Thoracic aorta (tissue), 2 donors: Measurements from ENCODE around the gene BCL11B. TPM values are rescaled to one million over a fixed set of nuclear protein-coding genes. Genes with fewer than 3 reads are reported as not detected.

Experiments used
- ATAC-seq: fragments of 150-250 bp; one replicate; pipeline ENCODE4 v1.8.0; 2017; ENCODE audit warnings: low read depth; ENCODE audit not compliant: insufficient number of reproducible peaks, low FRiP score
- DNase-seq: peaks from one replicate; pipeline ENCODE4 v3.0.0-alpha.2; 2020; ENCODE audit warnings: low spot score
- H3K27ac ChIP-seq, 2 donors: fragments of 200-600 bp; sonication (generic); 1 replicate in 1 of 2; 2 replicates in 1 of 2; pipeline ENCODE4 v1.5.1; 2016; ENCODE audit warnings: mild to moderate bottlenecking in 2 of 2, moderate library complexity in 2 of 2
- H3K27me3 ChIP-seq: fragments of 200-600 bp; sonication (generic); replicated peaks from 2 replicates; pipeline ENCODE4 v1.6.0; 2016; ENCODE audit warnings: mild to moderate bottlenecking; ENCODE audit not compliant: insufficient read depth
- H3K36me3 ChIP-seq: fragments of 200-600 bp; sonication (generic); one replicate; pipeline ENCODE4 v1.5.1; 2016
- H3K4me1 ChIP-seq, 2 donors: fragments of 200-600 bp; sonication (generic); 1 replicate in 1 of 2; 2 replicates in 1 of 2; pipeline versions ENCODE4 v1.5.1 to v1.6.0; 2016; ENCODE audit warnings: low read depth in 2 of 2, mild to moderate bottlenecking in 1 of 2; ENCODE audit not compliant: control insufficient read depth in 1 of 2
- H3K4me3 ChIP-seq: fragments of 200-600 bp; sonication (generic); 2 replicates; pipeline ENCODE4 v1.5.1; 2016; ENCODE audit warnings: mild to moderate bottlenecking
- H3K9me3 ChIP-seq: fragments of 200-600 bp; sonication (generic); 2 replicates; pipeline ENCODE4 v1.5.1; 2016
- CTCF ChIP-seq: fragments of 200-600 bp; sonication (generic); IDR thresholded peaks from one replicate; pipeline ENCODE4 v1.5.1; 2019; ENCODE audit warnings: antibody characterized with exemption
- total RNA-seq, 2 donors: library from RNA; depleted of rRNA; stranded (reverse); fragments of >200 nt; gene quantifications; one replicate each; pipeline versions ENCODE4 v1.1.0 to v1.2.3, GENCODE V29; 2016

Gene BCL11B
- total RNA-seq, 2 donors from 2014 or later: 0.92 to 6.2 TPM

GRCh38 chr14:99176156-99176945, 95.6 kb downstream of the BCL11B start:
- no peaks in the 10 kb centered on the region for H3K9me3 ChIP-seq
- no peak for TF ChIP-seq CTCF
- DNase-seq: no peak

GRCh38 chr14:99175331-99176155, 96.5 kb downstream of the BCL11B start:
- DNase-seq (no peak), ATAC-seq (no peak)
- no peak for TF ChIP-seq CTCF
- H3K9me3 ChIP-seq: no peaks in the 10 kb centered on the region
- H3K36me3 ChIP-seq: no peaks in the 10 kb centered on the region
- H3K27ac ChIP-seq: no peak overlapping the region
- no peak overlapping the region for H3K4me3 ChIP-seq
- peaks cover 0 to 3% of the 10 kb centered on the region in 2 donors for H3K4me1 ChIP-seq
- no peaks in the 10 kb centered on the region for H3K27me3 ChIP-seq

More at GRCh38 chr14:99176156-99176945, 95.6 kb downstream of the BCL11B start:
- ATAC-seq: no peak
- Histone ChIP-seq H3K4me3 (no peak overlapping the region), H3K36me3 (no peaks in the 10 kb centered on the region), H3K27ac (no peak overlapping the region), H3K27me3 (no peaks in the 10 kb centered on the region), H3K4me1 (peaks cover 0 to 3% of the 10 kb centered on the region in 2 donors)

- TF ChIP-seq CTCF: no peak
- Histone ChIP-seq H3K36me3 (no peaks in the 10 kb centered on the region), H3K4me3 (no peak overlapping the region), H3K9me3 (no peaks in the 10 kb centered on the region), H3K27me3 (no peaks in the 10 kb centered on the region), H3K27ac (no peak overlapping the region), H3K4me1 (peaks cover 0 to 3% of the 10 kb centered on the region in 2 donors)
- DNase-seq: no peak
- ATAC-seq: no peak
Observed at GRCh38 chr14:99174770-99175319, 97.2 kb downstream of the BCL11B start.

- no peak for ATAC-seq
Observed at GRCh38 chr14:99174081-99174769, 97.8 kb downstream of the BCL11B start.

More at GRCh38 chr14:99174081-99174769, 97.8 kb downstream of the BCL11B start:
- no peaks in the 10 kb centered on the region for H3K9me3 ChIP-seq
- TF ChIP-seq CTCF: no peak
- no peak overlapping the region for H3K4me3 ChIP-seq
- no peaks in the 10 kb centered on the region for H3K27me3 ChIP-seq
- no peaks in the 10 kb centered on the region for H3K36me3 ChIP-seq
- peaks cover 0 to 3% of the 10 kb centered on the region in 2 donors for H3K4me1 ChIP-seq
- DNase-seq: no peak
- no peak overlapping the region for H3K27ac ChIP-seq
